K562 (cell line): Measurements from ENCODE around the gene BEST2. TPM values are rescaled to one million over a fixed set of nuclear protein-coding genes. Genes with fewer than 3 reads are reported as not detected.

Source experiments
- CCNT2 ChIP-seq: IDR thresholded peaks from 2 replicates; pipeline ENCODE4 v1.6.1; 2011; ENCODE audit warnings: borderline replicate concordance, low read depth, mild to moderate bottlenecking, moderate library complexity, mixed read lengths, low read length; ENCODE audit not compliant: insufficient read length; ENCODE audit errors: extremely low read depth
- E2F1 ChIP-seq: sonication (generic); formaldehyde crosslinking; IDR thresholded peaks from 2 replicates; pipeline ENCODE4 v1.8.1; 2023; ENCODE audit warnings: mild to moderate bottlenecking, missing genetic modification reagents, moderate library complexity
- EP400 ChIP-seq: fragments of 450-650 bp; IDR thresholded peaks from 2 replicates; pipeline ENCODE4 v1.6.1; 2017; ENCODE audit warnings: antibody characterized with exemption, mild to moderate bottlenecking, moderate library complexity
- FIP1L1 ChIP-seq: fragments of 200-400 bp; formaldehyde crosslinking; IDR thresholded peaks from 2 replicates; pipeline ENCODE4 v1.6.1; 2018; ENCODE audit warnings: mild to moderate bottlenecking, low read depth, low read length; ENCODE audit not compliant: poor library complexity, severe bottlenecking
- PBX2 ChIP-seq, 2 experiments: IDR thresholded peaks in 1 of 2; conservative IDR thresholded peaks in 1 of 2; 2 replicates each; pipeline ENCODE4 v1.6.1; 2016; ENCODE audit warnings: low read depth in 2 of 2, mild to moderate bottlenecking in 1 of 2, missing compliant biosample characterization in 1 of 2, missing genetic modification characterization in 1 of 2, moderate library complexity in 1 of 2
- RBFOX2 ChIP-seq: fragments of 200-400 bp; formaldehyde crosslinking; IDR thresholded peaks from 2 replicates; pipeline ENCODE4 v1.6.1; 2017; ENCODE audit warnings: low read depth, mild to moderate bottlenecking, low read length, moderate library complexity
- STAG1 ChIP-seq: sonication (generic); formaldehyde crosslinking; IDR thresholded peaks from 2 replicates; pipeline ENCODE4 v1.5.0; 2020; ENCODE audit warnings: missing genetic modification reagents, borderline replicate concordance
- YY1 ChIP-seq, 3 experiments: IDR thresholded peaks; 2 replicates each; pipeline ENCODE4 v1.6.1; 2011; ENCODE audit warnings: low read length in 2 of 3, mild to moderate bottlenecking in 2 of 3, moderate library complexity in 2 of 3, borderline replicate concordance in 1 of 3, control low read depth in 1 of 3, low read depth in 1 of 3; ENCODE audit not compliant: insufficient read depth in 3 of 3, insufficient replicate concordance in 2 of 3, control insufficient read depth in 1 of 3, insufficient read length in 1 of 3; ENCODE audit errors: extremely low read depth in 1 of 3
- ZBTB40 ChIP-seq, 2 experiments: fragments of 450-650 bp in 1 of 2; sonication (generic) in 1 of 2; formaldehyde crosslinking in 1 of 2; IDR thresholded peaks; 2 replicates each; pipeline versions ENCODE4 v1.7.1 to v1.9.0; 2016 to 2022; ENCODE audit warnings: inconsistent platforms in 1 of 2, mild to moderate bottlenecking in 1 of 2, missing genetic modification reagents in 1 of 2
- ZNF316 ChIP-seq: fragments of 450-650 bp; IDR thresholded peaks from 2 replicates; pipeline ENCODE4 v1.6.1; 2016
- ZNF561 ChIP-seq: fragments of 450-650 bp; formaldehyde crosslinking; conservative IDR thresholded peaks from 2 replicates; pipeline ENCODE4 v1.4.0; 2020; ENCODE audit warnings: mild to moderate bottlenecking, moderate library complexity
- polyA plus RNA-seq, 8 experiments: library from polyadenylated mRNA; depleted of rRNA in 4 of 8; stranded (reverse) in 5 of 8; unstranded in 3 of 8; fragments of >200 nt; fragmentation: Nextera tagmentation in 2 of 8; fragmentation: Illumina TruSeq in 1 of 8; extraction: Ambion mirVana in 2 of 8; extraction: Trizol in 1 of 8; gene quantifications; 2 replicates each; pipeline versions ENCODE4 v1.2.1 to v1.2.3, GENCODE V29; 2011 to 2014; ENCODE audit warnings: inconsistent platforms in 1 of 8, missing spikeins in 1 of 8
- total RNA-seq, 7 experiments: library from RNA; depleted of rRNA in 6 of 7; stranded (reverse); fragments of >200 nt in 6 of 7; fragmentation: Illumina TruSeq in 2 of 7; extraction: Trizol in 2 of 7; gene quantifications; 2 replicates each; pipeline versions ENCODE4 v1.2.1 to v1.2.3, GENCODE V29; 2011 to 2021; ENCODE audit warnings: low replicate concordance in 1 of 7

The BEST2 gene
- total and polyA plus RNA-seq, 9 of the 15 experiments (the other 6 are each of a cell fraction or from before 2014, with no cell fraction given) = not detected

GRCh38 chr19:12792051-12792852 lies 40.7 kb downstream of the BEST2 start (continued):
- TF ChIP-seq ZBTB40 (IDR thresholded peaks at IDR 0.05) (peak; percentile 86), ZBTB40 (CRISPR knock-in tag; IDR thresholded peaks at IDR 0.05) (no peak), RBFOX2 (peak; percentile 76), YY1 (IDR thresholded peaks at IDR 0.05; ENCODE audit: borderline replicate concordance in 1 of 3, control insufficient read depth in 1 of 3, extremely low read depth in 1 of 3, insufficient read depth in 3 of 3, insufficient read length in 1 of 3, insufficient replicate concordance in 2 of 3, low read depth in 1 of 3, low read length in 2 of 3) (peak in 1 of 3 experiments; percentile 62), FIP1L1 (peak; percentile 99), ZNF561 (CRISPR knock-in tag) (no peak), E2F1 (CRISPR knock-in tag) (no peak), EP400 (peak; percentile 72), CCNT2 (peak; percentile 43), PBX2 (CRISPR knock-in tag; IDR thresholded peaks at IDR 0.05; ENCODE audit: low read depth) (no peak), PBX2 (tag; conservative IDR thresholded peaks at IDR 0.05; ENCODE audit: low read depth) (no peak), ZNF316 (no peak), STAG1 (no peak)
